GM12872 (cell line): ENCODE data around the gene TRABD2B.

Experiments
- CTCF ChIP-seq: IDR thresholded peaks from 3 replicates; pipeline ENCODE4 v1.5.1; 2011; ENCODE audit warnings: low read depth, mild to moderate bottlenecking, low read length, moderate library complexity; ENCODE audit not compliant: insufficient read depth

TRABD2B gene

GRCh38 chr1:47890779-47891178 is 106.4 kb downstream of the TRABD2B start:
- no peak for TF ChIP-seq CTCF

GRCh38 chr1:47888294-47888629 is 108.9 kb downstream of the TRABD2B start:
- no peak for TF ChIP-seq CTCF

- no peak for TF ChIP-seq CTCF
Observed at GRCh38 chr1:47887475-47888293, 109.5 kb downstream of the TRABD2B start.

GRCh38 chr1:47887060-47887459 is 110.1 kb downstream of the TRABD2B start:
- no peak for TF ChIP-seq CTCF

- no peak for TF ChIP-seq CTCF
Observed at GRCh38 chr1:47886141-47886540, 111.0 kb downstream of the TRABD2B start.

GRCh38 chr1:47885062-47885830 is 111.9 kb downstream of the TRABD2B start:
- no peak for TF ChIP-seq CTCF

GRCh38 chr1:47883963-47884362 is 113.2 kb downstream of the TRABD2B start:
- no peak for TF ChIP-seq CTCF
